H4 (cell line): ENCODE data around the gene NLRP5. TPM values are rescaled to one million over a fixed set of nuclear protein-coding genes. Genes with fewer than 3 reads are reported as not detected.
"Not testable (repeated sequence)": the region's sequence is repeated elsewhere in the genome, so short reads cannot be mapped to it uniquely, and the experiment has no call there.

Experiments used
- DNase-seq: peaks from one replicate; pipeline ENCODE4 v3.0.0-alpha.2; 2015; ENCODE audit warnings: low spot score
- total RNA-seq: library from RNA; depleted of rRNA; stranded (reverse); fragments of >200 nt; shearing (Covaris generic); gene quantifications from 2 replicates; pipeline ENCODE4 v1.2.3, GENCODE V29; 2014; rRNA removed

Gene NLRP5
- total RNA-seq: 0.12 and 1.3 TPM in 2 replicates

DNA sequence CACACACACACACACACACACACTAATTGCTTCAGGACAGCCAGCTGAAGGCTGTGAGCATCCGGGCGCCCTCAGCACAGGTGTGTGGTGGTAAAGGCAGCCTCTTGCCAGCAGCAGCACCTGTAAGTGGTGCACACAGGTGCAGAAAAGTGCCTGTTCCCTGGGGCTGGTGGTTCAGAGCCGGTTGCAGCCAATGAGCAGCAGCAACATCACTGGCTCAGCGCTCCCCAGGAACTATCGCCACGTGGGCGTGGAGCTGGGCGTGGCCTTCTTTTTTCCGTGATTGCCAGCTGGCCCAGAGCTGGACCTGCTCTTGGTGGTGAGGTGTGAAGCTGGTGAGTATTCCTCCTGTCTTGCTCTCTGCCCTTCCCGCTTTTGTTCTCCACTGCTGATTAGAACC is at the start of gene NLRP5:
TSS of gene NLRP5 (plus strand) at position 289 of the 400 bp plus-strand sequence.
- no peak for DNase-seq

- DNase-seq: no peak
Measured at GRCh38 chr19:55939206-55939605, 47.4 kb upstream of the NLRP5 start.

GRCh38 chr19:55940306-55940705 is 46.3 kb upstream of the NLRP5 start:
- no peak for DNase-seq

DNA sequence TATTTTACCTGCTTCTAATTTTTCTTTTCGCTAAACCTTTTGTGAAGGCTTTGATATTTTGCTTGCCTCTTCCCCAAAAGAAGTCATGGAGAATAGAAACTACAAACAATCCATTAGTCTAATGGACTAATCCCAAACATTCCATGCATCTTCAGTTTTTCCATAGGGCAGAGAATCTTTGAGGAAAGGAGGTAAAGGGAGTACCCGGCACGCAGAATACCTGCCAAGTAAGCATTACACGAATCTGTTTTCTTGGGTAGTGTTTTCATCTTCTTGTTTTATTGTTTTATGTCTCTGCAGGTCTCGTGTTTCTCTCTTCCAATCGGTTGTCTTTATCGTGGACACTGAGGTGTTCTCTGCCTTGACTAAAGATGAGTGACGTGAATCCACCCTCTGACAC is 39.0 kb upstream of the NLRP5 start, which contains the start of gene NLRP8:
TSS of gene NLRP8 (plus strand) at position 301 of the 400 bp plus-strand sequence.
- DNase-seq: no peak

- DNase-seq: not testable (repeated sequence)
Measured at GRCh38 chr19:55950566-55950965, 36.0 kb upstream of the NLRP5 start.

- no peak for DNase-seq
Measured at GRCh38 chr19:55956431-55956830, 30.1 kb upstream of the NLRP5 start.

GRCh38 chr19:55958356-55958755 is 28.2 kb upstream of the NLRP5 start:
- DNase-seq: peak; percentile 98

DNA sequence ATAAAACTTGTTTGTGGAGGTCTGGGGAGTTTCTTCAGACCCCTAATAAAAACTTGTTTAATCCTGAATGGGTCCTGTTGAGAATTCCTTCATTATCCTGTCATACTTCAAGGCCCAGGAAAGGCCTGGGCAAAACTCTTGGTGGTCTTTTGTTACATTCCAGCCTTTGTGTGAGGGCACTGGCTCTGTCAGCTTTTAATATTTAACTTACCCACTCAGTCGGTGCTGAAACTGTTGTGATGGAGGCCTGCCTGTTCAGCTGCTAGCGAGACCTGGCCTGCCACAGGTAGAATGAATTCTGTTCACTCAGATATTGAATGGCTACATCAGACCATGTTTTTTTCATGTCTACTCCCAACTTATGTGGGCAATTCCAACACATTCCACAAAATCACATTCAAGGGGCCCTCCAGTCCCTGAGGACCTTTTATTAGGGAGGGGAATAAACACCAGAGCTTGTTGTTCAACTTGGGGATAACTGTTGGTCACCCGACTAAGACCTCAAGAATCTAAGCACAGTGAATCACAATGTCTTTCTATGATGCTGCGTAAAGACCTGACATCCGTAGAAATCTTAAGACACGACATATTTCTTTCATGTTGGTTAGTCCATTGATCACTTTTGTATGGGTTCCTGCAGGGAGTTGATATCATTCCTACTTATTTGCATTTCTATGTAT is 26.4 kb upstream of the NLRP5 start:
- no peak for DNase-seq

GRCh38 chr19:55962186-55962585 is 24.4 kb upstream of the NLRP5 start:
- peak; percentile 85 for DNase-seq

DNA sequence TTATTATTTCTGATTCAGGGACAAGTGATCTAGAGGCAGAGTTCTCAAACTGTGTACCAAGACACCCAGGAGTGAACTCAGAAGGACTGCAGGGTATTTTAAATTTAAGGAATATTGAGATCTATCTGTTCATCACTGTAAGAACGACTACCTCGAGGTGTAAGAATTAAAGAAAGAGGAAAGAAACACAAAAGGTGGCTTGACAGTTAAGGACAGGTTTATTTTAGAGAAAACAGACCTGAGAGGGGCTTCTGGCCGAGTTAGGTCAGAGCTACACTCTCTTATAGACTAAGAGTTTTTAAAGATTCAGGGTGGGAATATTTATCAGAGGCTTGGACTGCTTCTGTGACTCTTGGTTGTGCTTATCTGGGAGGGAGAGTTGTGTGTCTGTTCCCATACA is 12.6 kb upstream of the NLRP5 start:
- no peak for DNase-seq

DNA sequence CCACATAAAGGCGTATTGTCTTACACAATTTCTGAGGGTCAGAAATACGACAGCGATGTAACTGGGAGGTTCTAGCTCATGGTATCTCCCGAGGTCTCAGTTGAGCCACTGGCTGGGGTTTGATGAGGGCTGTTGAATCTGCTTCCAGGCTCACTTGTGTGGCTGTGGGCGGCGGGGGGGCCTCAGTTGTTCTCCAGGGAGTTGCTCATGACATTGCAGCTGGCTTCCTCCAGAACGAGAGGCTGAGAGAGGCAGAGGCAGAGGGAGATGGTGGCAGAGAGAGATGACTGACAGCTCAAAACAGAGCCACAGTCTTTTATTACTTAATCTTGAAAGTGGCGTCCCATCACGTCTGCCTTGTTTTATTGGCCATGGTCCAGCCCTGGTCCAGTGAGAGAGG is 6.2 kb upstream of the NLRP5 start:
- DNase-seq: no peak

GRCh38 chr19:55985254-55985653 is 1.3 kb upstream of the NLRP5 start:
- no peak for DNase-seq

GRCh38 chr19:55990831-55991230 is 4.3 kb downstream of the NLRP5 start:
- DNase-seq: no peak

DNA sequence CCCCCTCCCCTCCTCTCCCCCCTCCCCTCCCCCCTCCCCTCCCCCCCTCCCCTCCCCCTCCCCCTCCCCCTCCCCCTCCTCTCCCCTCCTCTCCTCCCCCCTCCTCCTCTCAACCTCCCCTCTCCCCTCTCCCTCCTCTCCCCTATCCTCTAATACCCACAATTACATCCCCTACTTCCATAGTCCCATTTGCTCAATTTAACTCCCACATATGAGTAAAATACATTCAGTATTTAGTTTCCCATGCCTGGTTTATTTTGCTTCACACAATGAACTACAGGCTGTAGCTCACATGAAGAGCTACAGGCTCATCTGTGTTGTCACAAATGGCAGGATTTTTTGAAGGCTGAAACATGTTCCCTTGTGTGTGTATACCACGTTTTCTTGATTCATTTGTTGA is 6.9 kb downstream of the NLRP5 start:
- DNase-seq: no peak

DNA sequence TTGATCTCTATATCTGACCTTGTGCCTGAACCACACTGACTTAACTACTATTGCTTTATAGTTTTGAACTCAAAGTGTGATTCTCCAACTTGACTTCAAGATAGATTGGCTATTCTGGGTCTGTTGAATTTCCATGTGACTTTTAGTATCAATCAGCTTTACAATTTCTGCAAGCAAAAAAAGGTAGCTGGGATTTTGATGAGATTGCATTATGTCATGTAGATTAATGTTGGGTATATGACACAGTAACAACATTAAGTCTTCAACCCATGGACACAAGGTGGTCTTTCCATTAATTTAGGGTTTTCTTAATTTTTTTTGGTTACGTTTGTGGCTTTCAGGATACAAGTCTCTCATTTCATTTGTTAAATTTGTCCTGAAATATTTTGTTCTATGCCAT is 28.2 kb downstream of the NLRP5 start:
- no peak for DNase-seq

GRCh38 chr19:56015756-56016155 is 29.2 kb downstream of the NLRP5 start:
- no peak for DNase-seq

- not testable (repeated sequence) for DNase-seq
Measured at GRCh38 chr19:56019325-56019724, 32.8 kb downstream of the NLRP5 start.

DNA sequence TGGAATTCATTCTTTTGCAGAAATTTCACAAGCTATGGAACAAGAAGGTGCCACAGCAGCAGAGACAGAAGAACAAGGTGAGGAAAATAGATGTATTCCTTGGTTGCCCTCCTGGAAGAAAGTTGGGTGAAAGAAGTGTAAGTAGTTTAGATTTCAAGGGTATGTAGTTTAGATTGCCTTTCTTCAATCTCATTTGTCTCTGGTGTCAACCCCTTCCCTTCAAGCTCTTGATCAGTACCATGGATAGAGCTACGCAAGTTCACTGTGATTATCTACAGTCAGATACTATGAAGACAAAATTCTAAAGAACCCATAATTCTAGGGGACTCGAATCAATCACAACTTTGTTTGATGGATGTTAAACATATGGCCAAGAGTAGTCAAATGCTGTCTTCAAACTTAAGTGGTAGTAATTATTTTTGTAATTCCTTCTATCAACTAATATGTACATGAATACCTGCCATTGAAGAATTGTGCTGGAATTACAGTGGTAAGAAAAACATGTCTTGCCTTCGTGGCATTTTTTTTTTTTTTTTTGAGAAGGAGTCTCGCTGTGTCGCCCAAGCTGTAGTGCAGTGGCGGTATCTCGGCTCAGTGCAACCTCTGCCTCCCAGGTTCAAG is 33.9 kb downstream of the NLRP5 start:
- DNase-seq: not testable (repeated sequence)

GRCh38 chr19:56026769-56027168 is 40.2 kb downstream of the NLRP5 start:
- no peak for DNase-seq

- DNase-seq: no peak
Measured at GRCh38 chr19:56053596-56053995, 67.0 kb downstream of the NLRP5 start.

- peak; percentile 56 for DNase-seq
Measured at GRCh38 chr19:56066152-56067023, 79.8 kb downstream of the NLRP5 start.

- no peak for DNase-seq
Measured at GRCh38 chr19:56069642-56070041, 83.1 kb downstream of the NLRP5 start.

- peak; percentile 43 for DNase-seq
Measured at GRCh38 chr19:56071151-56071550, 84.6 kb downstream of the NLRP5 start.
